K562 (cell line): Measurements from ENCODE around the gene COX6B1. TPM values are rescaled to one million over a fixed set of nuclear protein-coding genes. Genes with fewer than 3 reads are reported as not detected.
A peak's percentile ranks its signal among the peaks of the same experiment; 100 is the strongest.

ENCODE experiments used
- CEBPB ChIP-seq: fragments of 450-650 bp; IDR thresholded peaks from 2 replicates; pipeline ENCODE4 v1.6.1; 2016; ENCODE audit warnings: missing genetic modification characterization, missing compliant biosample characterization
- CSDE1 ChIP-seq, 2 experiments: fragments of 450-650 bp; IDR thresholded peaks; 2 replicates each; pipeline ENCODE4 v1.6.1; 2016; ENCODE audit warnings: mild to moderate bottlenecking in 1 of 2
- E2F1 ChIP-seq: sonication (generic); formaldehyde crosslinking; IDR thresholded peaks from 2 replicates; pipeline ENCODE4 v1.8.1; 2023; ENCODE audit warnings: mild to moderate bottlenecking, missing genetic modification reagents, moderate library complexity
- ELK1 ChIP-seq: sonication (generic); formaldehyde crosslinking; IDR thresholded peaks from 2 replicates; pipeline ENCODE4 v1.8.1; 2022; ENCODE audit warnings: missing genetic modification reagents
- ETV1 ChIP-seq: fragments of 450-650 bp; conservative IDR thresholded peaks from 2 replicates; pipeline ENCODE4 v1.6.1; 2016; ENCODE audit warnings: missing genetic modification characterization, control low read depth, low read depth, missing compliant biosample characterization
- HDAC2 ChIP-seq: fragments of 450-650 bp; IDR thresholded peaks from 2 replicates; pipeline ENCODE4 v1.6.1; 2016; ENCODE audit warnings: mild to moderate bottlenecking
- HES1 ChIP-seq: fragments of 450-650 bp; IDR thresholded peaks from 2 replicates; pipeline ENCODE4 v1.6.1; 2016; ENCODE audit warnings: low read depth, mild to moderate bottlenecking, moderate library complexity
- NFIC ChIP-seq: fragments of 450-650 bp; IDR thresholded peaks from 2 replicates; pipeline ENCODE4 v1.6.1; 2017; ENCODE audit warnings: mild to moderate bottlenecking, inconsistent platforms
- NFRKB ChIP-seq: fragments of 450-650 bp; IDR thresholded peaks from 2 replicates; pipeline ENCODE4 v1.6.1; 2016; ENCODE audit warnings: low read depth
- NONO ChIP-seq, 2 experiments: fragments of 200-400 bp in 1 of 2; fragments of 450-650 bp in 1 of 2; formaldehyde crosslinking in 1 of 2; IDR thresholded peaks; 2 replicates each; pipeline ENCODE4 v1.6.1; 2017; ENCODE audit warnings: low read depth in 2 of 2, mild to moderate bottlenecking in 2 of 2, moderate library complexity in 2 of 2, low read length in 1 of 2
- PCBP2 ChIP-seq: fragments of 200-400 bp; formaldehyde crosslinking; IDR thresholded peaks from 2 replicates; pipeline ENCODE4 v1.6.1; 2018; ENCODE audit warnings: low read length, low read depth, mild to moderate bottlenecking, moderate library complexity; ENCODE audit not compliant: poor library complexity, severe bottlenecking
- SRF ChIP-seq, 2 experiments: fragments of 250-450, 450-650 bp in 1 of 2; sonication (Bioruptor Pico) in 1 of 2; sonication (generic) in 1 of 2; formaldehyde crosslinking; IDR thresholded peaks; 2 replicates each; pipeline versions ENCODE4 v1.5.0 to v1.5.1; 2020 to 2022; ENCODE audit warnings: mild to moderate bottlenecking in 1 of 2, missing genetic modification reagents in 1 of 2
- TSHZ1 ChIP-seq: fragments of 250-450 bp; sonication (Bioruptor Pico); IDR thresholded peaks from 2 replicates; pipeline ENCODE4 v1.4.0; 2020; ENCODE audit warnings: mild to moderate bottlenecking, moderate library complexity
- YY1 ChIP-seq, 3 experiments: IDR thresholded peaks; 2 replicates each; pipeline ENCODE4 v1.6.1; 2011; ENCODE audit warnings: low read length in 2 of 3, mild to moderate bottlenecking in 2 of 3, moderate library complexity in 2 of 3, borderline replicate concordance in 1 of 3, control low read depth in 1 of 3, low read depth in 1 of 3; ENCODE audit not compliant: insufficient read depth in 3 of 3, insufficient replicate concordance in 2 of 3, control insufficient read depth in 1 of 3, insufficient read length in 1 of 3; ENCODE audit errors: extremely low read depth in 1 of 3
- ZBTB34 ChIP-seq: fragments of 250-450 bp; sonication (Bioruptor Pico); IDR thresholded peaks from 2 replicates; pipeline ENCODE4 v1.8.0; 2021; ENCODE audit warnings: mild to moderate bottlenecking, moderate library complexity
- polyA plus RNA-seq, 8 experiments: library from polyadenylated mRNA; depleted of rRNA in 4 of 8; stranded (reverse) in 5 of 8; unstranded in 3 of 8; fragments of >200 nt; fragmentation: Nextera tagmentation in 2 of 8; fragmentation: Illumina TruSeq in 1 of 8; extraction: Ambion mirVana in 2 of 8; extraction: Trizol in 1 of 8; gene quantifications; 2 replicates each; pipeline versions ENCODE4 v1.2.1 to v1.2.3, GENCODE V29; 2011 to 2014; ENCODE audit warnings: inconsistent platforms in 1 of 8, missing spikeins in 1 of 8
- total RNA-seq, 7 experiments: library from RNA; depleted of rRNA in 6 of 7; stranded (reverse); fragments of >200 nt in 6 of 7; fragmentation: Illumina TruSeq in 2 of 7; extraction: Trizol in 2 of 7; gene quantifications; 2 replicates each; pipeline versions ENCODE4 v1.2.1 to v1.2.3, GENCODE V29; 2011 to 2021; ENCODE audit warnings: low replicate concordance in 1 of 7

Gene COX6B1
- total and polyA plus RNA-seq, 9 of the 15 experiments (the other 6 are each of a cell fraction or from before 2014, with no cell fraction given): 777 to 2,393 (median 1,219) TPM

GRCh38 chr19:35612559-35613321, 35.4 kb upstream of the COX6B1 start, which contains the start of gene HAUS5 (continued):
- peak; percentile 37; the same call in 1 of the 2 replicates for TF ChIP-seq TSHZ1 (CRISPR knock-in tag)
- TF ChIP-seq HES1: peak; percentile 52; the same call in 1 of the 2 replicates
- no peak for TF ChIP-seq HDAC2
- TF ChIP-seq PCBP2: no peak
- TF ChIP-seq NFRKB: peak; percentile 57; the same call in 1 of the 2 replicates
- TF ChIP-seq ELK1 (CRISPR knock-in tag): no peak
- peak; percentile 95 for TF ChIP-seq E2F1
- no peak for TF ChIP-seq CEBPB (tag)
- peak; percentile 14 to 57; a peak in 1 of 4 replicates for TF ChIP-seq SRF (CRISPR knock-in tag; IDR thresholded peaks at IDR 0.05)
- peak; percentile 23; the same call in 1 of the 2 replicates for TF ChIP-seq NFIC
- TF ChIP-seq YY1 (IDR thresholded peaks at IDR 0.05; ENCODE audit: borderline replicate concordance in 1 of 3, control insufficient read depth in 1 of 3, extremely low read depth in 1 of 3, insufficient read depth in 3 of 3, insufficient read length in 1 of 3, insufficient replicate concordance in 2 of 3, low read depth in 1 of 3, low read length in 2 of 3): peak; percentile 32 to 87 (median 78)
- TF ChIP-seq NONO (IDR thresholded peaks at IDR 0.05; ENCODE audit: low read depth in 2 of 2, low read length in 1 of 2): no peak
- peak; percentile 40; the same call in 1 of the 2 replicates for TF ChIP-seq ETV1 (tag)
- TF ChIP-seq ZBTB34: no peak
- TF ChIP-seq CSDE1 (IDR thresholded peaks at IDR 0.05): peak in 1 of 2 experiments; percentile 98; a peak in 2 of 4 replicates
